Epithelial cell of proximal tubule (primary cell): ENCODE measurements around the gene MMEL1. TPM values are rescaled to one million over a fixed set of nuclear protein-coding genes. Genes with fewer than 3 reads are reported as not detected.

Source experiments
- DNase-seq: peaks from one replicate; pipeline ENCODE4 v3.0.0-alpha.2; 2011; ENCODE audit warnings: low read depth
- H3K4me3 ChIP-seq: 2 replicates; pipeline ENCODE4 v1.5.1; 2011; ENCODE audit warnings: low read depth, mild to moderate bottlenecking, low read length
- total RNA-seq: library from RNA; depleted of rRNA; stranded (reverse); fragments of >200 nt; gene quantifications from 2 replicates; pipeline ENCODE4 v1.2.3, GENCODE V29; 2015
- TF ChIP-seq, protein P1 (sequence below): conservative IDR thresholded peaks from 2 replicates; pipeline ENCODE4 v1.5.1; 2012; ENCODE audit warnings: low read depth, mild to moderate bottlenecking, low read length

The MMEL1 gene
- total RNA-seq, 1 donor from 2014 or later, result not detected

DNA sequence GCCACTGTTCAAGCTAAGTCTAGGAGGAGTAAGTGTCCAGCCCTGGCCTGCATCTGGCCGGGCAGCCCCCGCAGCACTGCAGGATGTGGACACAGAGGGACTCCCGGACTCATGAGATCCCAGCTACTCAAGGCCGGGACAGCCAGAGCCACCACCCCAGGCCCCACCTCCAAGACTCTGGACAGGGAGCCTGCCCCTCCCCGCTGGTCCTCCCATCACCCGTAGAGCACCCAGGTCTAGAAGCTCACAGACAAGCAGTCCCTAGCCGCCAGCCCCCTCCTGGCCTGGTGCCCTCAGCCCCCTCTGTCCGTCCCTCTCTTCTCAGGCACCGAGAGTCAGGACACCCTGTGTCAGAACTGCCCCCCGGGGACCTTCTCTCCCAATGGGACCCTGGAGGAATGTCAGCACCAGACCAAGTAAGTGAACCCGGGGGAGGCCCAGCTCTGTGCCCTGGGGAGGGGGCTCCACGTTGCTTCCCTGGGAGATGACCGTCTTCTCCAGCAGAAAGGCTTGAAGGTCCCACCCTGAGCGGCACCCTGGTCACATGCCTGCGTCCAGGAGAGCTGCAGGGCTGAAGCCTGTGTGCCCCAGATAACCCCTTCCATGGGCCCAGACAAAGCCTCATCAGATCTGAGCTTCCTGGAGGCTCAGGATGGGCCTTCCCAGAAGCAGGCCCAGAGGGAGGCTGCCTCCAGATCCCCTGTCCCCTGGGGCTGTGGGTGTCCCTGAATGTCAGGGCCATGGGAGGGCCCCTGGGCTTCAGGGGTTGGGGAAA is 72.3 kb downstream of the MMEL1 start:
- DNase-seq, result no peak
- TF ChIP-seq, protein P1, sequence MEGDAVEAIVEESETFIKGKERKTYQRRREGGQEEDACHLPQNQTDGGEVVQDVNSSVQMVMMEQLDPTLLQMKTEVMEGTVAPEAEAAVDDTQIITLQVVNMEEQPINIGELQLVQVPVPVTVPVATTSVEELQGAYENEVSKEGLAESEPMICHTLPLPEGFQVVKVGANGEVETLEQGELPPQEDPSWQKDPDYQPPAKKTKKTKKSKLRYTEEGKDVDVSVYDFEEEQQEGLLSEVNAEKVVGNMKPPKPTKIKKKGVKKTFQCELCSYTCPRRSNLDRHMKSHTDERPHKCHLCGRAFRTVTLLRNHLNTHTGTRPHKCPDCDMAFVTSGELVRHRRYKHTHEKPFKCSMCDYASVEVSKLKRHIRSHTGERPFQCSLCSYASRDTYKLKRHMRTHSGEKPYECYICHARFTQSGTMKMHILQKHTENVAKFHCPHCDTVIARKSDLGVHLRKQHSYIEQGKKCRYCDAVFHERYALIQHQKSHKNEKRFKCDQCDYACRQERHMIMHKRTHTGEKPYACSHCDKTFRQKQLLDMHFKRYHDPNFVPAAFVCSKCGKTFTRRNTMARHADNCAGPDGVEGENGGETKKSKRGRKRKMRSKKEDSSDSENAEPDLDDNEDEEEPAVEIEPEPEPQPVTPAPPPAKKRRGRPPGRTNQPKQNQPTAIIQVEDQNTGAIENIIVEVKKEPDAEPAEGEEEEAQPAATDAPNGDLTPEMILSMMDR, result no peak
- H3K4me3 ChIP-seq, result no peak overlapping the region

DNA sequence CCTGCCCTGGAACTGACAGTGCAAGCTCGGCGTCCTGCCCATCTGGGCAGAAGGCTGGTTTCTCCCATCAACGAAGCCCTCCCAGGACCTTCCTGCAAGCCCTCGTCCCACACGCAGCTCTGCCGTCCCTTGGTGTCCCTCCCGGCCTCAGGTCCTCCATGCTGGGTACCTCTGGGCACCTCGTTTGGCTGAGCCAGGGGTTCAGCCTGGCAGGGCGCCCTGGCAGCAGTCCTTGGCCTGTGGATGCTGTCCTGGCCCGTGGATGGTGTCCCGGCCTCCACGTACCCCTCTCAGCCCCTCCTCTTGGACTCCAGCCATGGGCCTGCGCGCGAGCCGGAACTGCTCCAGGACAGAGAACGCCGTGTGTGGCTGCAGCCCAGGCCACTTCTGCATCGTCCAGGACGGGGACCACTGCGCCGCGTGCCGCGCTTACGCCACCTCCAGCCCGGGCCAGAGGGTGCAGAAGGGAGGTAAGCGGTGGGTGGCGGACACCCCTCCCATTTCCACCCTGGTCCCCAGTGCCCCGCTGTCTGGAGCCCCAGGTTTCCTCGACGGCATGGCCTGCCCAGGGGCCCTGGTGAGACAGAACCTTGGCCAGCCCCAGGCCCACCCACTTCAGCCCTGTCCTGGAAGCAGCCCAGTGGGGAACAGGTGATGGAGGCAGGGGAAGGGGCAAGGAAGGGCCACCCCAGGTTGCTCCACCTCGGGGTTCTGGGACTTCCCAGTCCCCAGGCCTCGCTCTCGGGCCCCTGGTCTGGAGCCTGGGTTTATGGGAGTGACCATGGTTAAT is 73.1 kb downstream of the MMEL1 start:
- DNase-seq, result no peak
- TF ChIP-seq, protein P1, result no peak
- H3K4me3 ChIP-seq, result no peak overlapping the region

DNA sequence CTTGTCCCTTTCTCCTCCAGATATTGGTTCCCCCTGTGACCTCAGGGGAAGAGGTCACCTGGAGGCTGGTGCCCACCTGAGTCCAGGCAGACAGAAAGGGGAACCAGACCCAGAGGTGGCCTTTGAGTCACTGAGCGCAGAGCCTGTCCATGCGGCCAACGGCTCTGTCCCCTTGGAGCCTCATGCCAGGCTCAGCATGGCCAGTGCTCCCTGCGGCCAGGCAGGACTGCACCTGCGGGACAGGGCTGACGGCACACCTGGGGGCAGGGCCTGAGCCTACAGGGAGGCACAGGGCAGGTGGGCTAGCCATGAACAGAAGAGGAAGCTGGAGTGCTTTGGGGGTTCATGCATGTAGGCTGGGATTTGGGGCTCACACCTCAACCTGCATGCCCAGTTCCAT is 74.0 kb downstream of the MMEL1 start:
- DNase-seq, result no peak
- TF ChIP-seq, protein P1, result no peak
- H3K4me3 ChIP-seq, result no peak overlapping the region

DNA sequence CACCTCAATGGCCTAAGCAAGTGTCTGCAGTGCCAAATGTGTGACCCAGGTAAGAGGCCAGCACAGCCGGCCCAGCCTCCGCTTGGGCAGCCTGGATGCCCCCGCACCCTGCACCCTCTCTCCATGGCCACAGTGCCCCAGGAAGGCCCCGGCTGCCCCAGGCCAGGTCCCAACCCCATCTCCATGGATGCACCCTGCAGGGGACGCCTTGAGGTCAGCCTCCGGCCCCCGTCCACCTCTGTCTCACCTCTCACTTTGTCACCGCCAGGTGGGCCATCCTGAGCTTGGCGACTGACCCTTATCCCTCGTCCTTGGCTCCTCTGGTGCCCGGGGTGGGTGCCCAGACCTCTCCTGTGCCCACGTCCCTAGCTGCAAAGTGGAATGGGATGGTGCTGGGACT is 74.4 kb downstream of the MMEL1 start:
- DNase-seq, result no peak
- TF ChIP-seq, protein P1, result no peak

DNA sequence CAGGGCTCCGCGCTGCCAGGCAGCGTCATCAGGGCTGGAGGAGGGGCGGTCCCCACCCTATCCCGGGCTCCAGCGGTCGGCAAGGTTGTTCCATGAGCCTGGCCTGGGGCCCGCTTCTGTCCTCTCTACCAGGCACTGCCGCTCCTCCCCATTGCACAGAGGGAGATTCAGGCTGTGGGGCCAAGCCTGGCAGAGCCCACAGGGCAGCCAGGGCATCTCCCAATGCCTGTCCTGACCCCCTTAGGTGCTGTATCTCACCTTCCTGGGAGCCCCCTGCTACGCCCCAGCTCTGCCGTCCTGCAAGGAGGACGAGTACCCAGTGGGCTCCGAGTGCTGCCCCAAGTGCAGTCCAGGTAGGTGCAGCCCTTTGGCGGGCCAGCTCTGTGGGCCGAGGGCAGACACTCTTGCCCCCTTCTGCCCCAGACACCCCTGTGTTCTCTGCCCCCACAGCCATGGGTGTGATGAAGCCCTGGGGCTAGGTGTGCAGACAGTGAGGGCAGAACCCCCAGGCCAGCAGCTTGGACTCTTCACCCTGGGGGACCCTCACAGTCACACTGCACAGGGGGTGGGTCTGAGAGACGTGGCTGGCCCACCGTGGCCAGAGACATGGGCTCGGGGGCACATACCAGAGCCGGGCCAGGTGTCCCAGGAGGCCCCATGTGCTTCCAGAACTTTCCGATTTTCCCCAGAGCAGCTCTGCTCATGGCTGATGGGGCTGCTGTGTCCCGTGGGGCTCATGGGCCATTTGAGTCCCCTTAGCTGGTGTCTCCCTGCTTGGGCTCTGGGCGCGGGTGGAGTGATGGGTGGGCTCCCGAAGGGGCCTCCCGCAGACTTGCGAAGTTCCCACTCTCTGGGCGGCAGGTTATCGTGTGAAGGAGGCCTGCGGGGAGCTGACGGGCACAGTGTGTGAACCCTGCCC is 75.1 kb downstream of the MMEL1 start:
- TF ChIP-seq, protein P1, result no peak

More for the DNA sequence above, 74.4 kb downstream of the MMEL1 start:
- H3K4me3 ChIP-seq, result no peak overlapping the region

DNA sequence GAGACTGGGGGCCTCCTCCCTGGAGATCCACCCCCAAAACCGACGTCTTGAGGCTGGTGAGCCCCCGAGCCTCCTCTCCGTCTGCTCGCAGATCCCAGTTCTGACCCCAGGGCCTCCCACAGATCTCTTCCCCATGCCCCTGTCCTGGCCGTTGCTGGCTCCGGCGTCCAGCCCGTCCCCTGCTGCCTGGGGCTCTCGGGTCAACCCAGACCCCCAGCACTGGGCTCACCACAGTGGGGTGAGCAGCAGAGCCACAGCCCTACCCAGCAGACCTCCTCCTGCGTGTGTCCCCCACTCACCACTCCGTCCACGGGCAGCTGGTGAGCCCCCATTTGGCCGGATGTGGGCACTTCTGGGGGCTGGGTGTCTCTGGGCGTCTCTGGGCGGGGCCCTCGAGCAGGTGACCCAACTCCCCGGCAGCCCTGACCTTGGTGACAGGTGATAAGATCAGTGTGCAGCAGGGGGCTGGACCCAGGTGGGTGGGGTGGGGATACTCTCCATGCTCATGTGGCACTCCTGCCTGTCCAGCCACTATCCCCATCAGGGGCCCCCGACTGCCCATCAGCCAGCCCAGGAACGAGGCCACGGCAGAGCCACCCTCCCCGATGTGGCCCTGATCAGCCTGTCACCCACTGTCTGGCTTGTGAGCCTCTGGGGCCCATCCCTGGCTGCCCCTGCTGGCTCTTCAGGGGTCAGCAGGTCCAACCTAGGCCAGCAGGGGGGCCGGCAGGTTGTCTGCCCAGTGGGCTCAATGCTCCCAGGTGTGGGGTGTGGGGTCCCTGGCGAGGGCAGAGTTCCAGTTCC is 75.9 kb downstream of the MMEL1 start:
- H3K4me3 ChIP-seq, result peak overlapping the region; percentile 81
- DNase-seq, result no peak
- TF ChIP-seq, protein P1, result peak; percentile 23

More for the DNA sequence above, 75.1 kb downstream of the MMEL1 start:
- DNase-seq, result no peak
- peak overlapping the region; percentile 81 for H3K4me3 ChIP-seq
